HepG2 (cell line): ENCODE results near the gene LRBA. TPM values are rescaled to one million over a fixed set of nuclear protein-coding genes. Genes with fewer than 3 reads are reported as not detected.

ENCODE experiments used
- ETS1 ChIP-seq: sonication (generic); formaldehyde crosslinking; IDR thresholded peaks from 2 replicates; pipeline ENCODE4 v1.4.0; 2020; ENCODE audit warnings: missing genetic modification reagents
- FOXO1 ChIP-seq: sonication (generic); formaldehyde crosslinking; IDR thresholded peaks from 2 replicates; pipeline ENCODE4 v1.4.0; 2020; ENCODE audit warnings: missing genetic modification reagents
- FOXP1 ChIP-seq, 2 experiments: fragments of 450-650 bp in 1 of 2; IDR thresholded peaks; 2 replicates each; pipeline ENCODE4 v1.6.1; 2017 to 2018; ENCODE audit warnings: antibody characterized with exemption in 1 of 2
- HNF4A ChIP-seq: sonication (generic); formaldehyde crosslinking; IDR thresholded peaks from 2 replicates; pipeline ENCODE4 v1.4.0; 2020; ENCODE audit warnings: missing genetic modification reagents
- JDP2 ChIP-seq: sonication (generic); formaldehyde crosslinking; IDR thresholded peaks from 2 replicates; pipeline ENCODE4 v1.8.1; 2022; ENCODE audit warnings: missing genetic modification reagents, borderline replicate concordance
- KMT2A ChIP-seq: sonication (generic); formaldehyde crosslinking; IDR thresholded peaks from 2 replicates; pipeline ENCODE4 v1.4.0; 2020; ENCODE audit warnings: missing genetic modification reagents
- MAF1 ChIP-seq: sonication (generic); formaldehyde crosslinking; IDR thresholded peaks from 2 replicates; pipeline ENCODE4 v1.5.0; 2020; ENCODE audit warnings: missing genetic modification reagents, borderline replicate concordance
- NONO ChIP-seq, 2 experiments: fragments of 450-650 bp in 1 of 2; sonication (generic) in 1 of 2; formaldehyde crosslinking in 1 of 2; IDR thresholded peaks in 1 of 2; conservative IDR thresholded peaks in 1 of 2; 2 replicates each; pipeline versions ENCODE4 v1.6.1 to v1.8.0; 2017 to 2022; ENCODE audit warnings: mild to moderate bottlenecking in 1 of 2, missing genetic modification reagents in 1 of 2, moderate library complexity in 1 of 2
- PTBP1 ChIP-seq: fragments of 200-400 bp; formaldehyde crosslinking; IDR thresholded peaks from 2 replicates; pipeline ENCODE4 v1.6.1; 2018; ENCODE audit warnings: low read length, low read depth; ENCODE audit not compliant: poor library complexity, severe bottlenecking
- SMAD3 ChIP-seq: sonication (generic); formaldehyde crosslinking; IDR thresholded peaks from 2 replicates; pipeline ENCODE4 v1.4.0; 2020; ENCODE audit warnings: missing genetic modification reagents
- SOX5 ChIP-seq: IDR thresholded peaks from 2 replicates; pipeline ENCODE4 v1.6.1; 2016; ENCODE audit warnings: borderline replicate concordance
- ZNF18 ChIP-seq: sonication (generic); formaldehyde crosslinking; IDR thresholded peaks from 2 replicates; pipeline ENCODE4 v1.8.0; 2022; ENCODE audit warnings: mild to moderate bottlenecking, missing genetic modification reagents; ENCODE audit not compliant: insufficient replicate concordance
- ZNF331 ChIP-seq: sonication (generic); formaldehyde crosslinking; IDR thresholded peaks from 2 replicates; pipeline ENCODE4 v1.4.0; 2020; ENCODE audit warnings: missing genetic modification reagents
- ZNF574 ChIP-seq: sonication (generic); formaldehyde crosslinking; IDR thresholded peaks from 2 replicates; pipeline ENCODE4 v1.4.0; 2020; ENCODE audit warnings: missing genetic modification reagents
- ZNF883 ChIP-seq: sonication (generic); formaldehyde crosslinking; IDR thresholded peaks from 2 replicates; pipeline ENCODE4 v1.5.1; 2020; ENCODE audit warnings: mild to moderate bottlenecking, missing genetic modification reagents; ENCODE audit errors: not compliant biosample characterization
- polyA plus RNA-seq, 8 experiments: library from polyadenylated mRNA; depleted of rRNA in 3 of 8; stranded (reverse) in 7 of 8; unstranded in 1 of 8; fragments of >200 nt; fragmentation: Illumina TruSeq in 4 of 8; extraction: Trizol in 4 of 8; gene quantifications; 2 replicates each; pipeline versions ENCODE4 v1.2.1 to v1.2.3, GENCODE V29; 2011 to 2016; ENCODE audit warnings: low read depth in 4 of 8, missing spikeins in 1 of 8, mixed read lengths in 1 of 8; ENCODE audit not compliant: insufficient read depth in 1 of 8
- total RNA-seq, 5 experiments: library from RNA; depleted of rRNA; stranded (reverse); fragments of >200 nt; fragmentation: Illumina TruSeq; extraction: Trizol; gene quantifications; 2 replicates each; pipeline ENCODE4 v1.2.3, GENCODE V29; 2016; ENCODE audit warnings: low read depth in 1 of 5
- TF ChIP-seq, protein P1 (sequence below): sonication (generic); formaldehyde crosslinking; IDR thresholded peaks from one replicate; pipeline ENCODE4 v1.5.1; 2020; ENCODE audit warnings: mild to moderate bottlenecking, missing genetic modification reagents; ENCODE audit errors: not compliant biosample characterization

LRBA gene
- total and polyA plus RNA-seq, 2 of the 13 experiments (the other 11 are each of a cell fraction or from before 2014, with no cell fraction given) = 21.0 to 37.2 TPM

DNA sequence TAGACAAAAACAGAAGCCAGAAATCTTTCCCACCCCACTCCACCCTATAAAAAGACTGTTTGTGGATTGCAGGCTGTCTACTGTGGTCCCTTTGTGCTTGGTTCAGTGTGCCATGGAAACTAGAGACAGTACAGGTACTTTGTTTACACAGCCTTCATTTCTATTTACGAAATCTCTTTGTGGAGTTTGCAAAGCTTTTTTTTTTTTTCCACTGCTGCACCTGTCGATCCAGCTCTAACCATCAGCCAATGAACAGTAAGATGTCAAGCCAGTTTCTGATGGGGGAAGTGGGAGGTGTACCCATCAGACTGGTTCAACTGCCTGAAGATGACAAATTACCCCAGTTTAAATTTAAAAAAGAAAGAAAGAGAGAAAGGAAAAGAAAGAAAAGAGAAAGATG lies 20.2 kb upstream of the LRBA start (continued):
- TF ChIP-seq ETS1 (CRISPR knock-in tag) (no peak), FOXO1 (CRISPR knock-in tag) (no peak), NONO (IDR thresholded peaks at IDR 0.05) (no peak), NONO (CRISPR knock-in tag; conservative IDR thresholded peaks at IDR 0.05) (no peak), SOX5 (peak; percentile 46; the same call in 1 of the 2 replicates), HNF4A (CRISPR knock-in tag) (no peak), FOXP1 (IDR thresholded peaks at IDR 0.05) (no peak), FOXP1 (CRISPR knock-in tag; IDR thresholded peaks at IDR 0.05) (peak; percentile 48; the same call in 1 of the 2 replicates), JDP2 (CRISPR knock-in tag) (no peak), MAF1 (CRISPR knock-in tag) (no peak), ZNF18 (CRISPR knock-in tag) (no peak), SMAD3 (CRISPR knock-in tag) (peak; percentile 35; the same call in 1 of the 2 replicates), PTBP1 (no peak), ZNF883 (CRISPR knock-in tag) (no peak), ZNF331 (no peak), ZNF574 (no peak), KMT2A (CRISPR knock-in tag) (no peak)
- TF ChIP-seq, protein P1, sequence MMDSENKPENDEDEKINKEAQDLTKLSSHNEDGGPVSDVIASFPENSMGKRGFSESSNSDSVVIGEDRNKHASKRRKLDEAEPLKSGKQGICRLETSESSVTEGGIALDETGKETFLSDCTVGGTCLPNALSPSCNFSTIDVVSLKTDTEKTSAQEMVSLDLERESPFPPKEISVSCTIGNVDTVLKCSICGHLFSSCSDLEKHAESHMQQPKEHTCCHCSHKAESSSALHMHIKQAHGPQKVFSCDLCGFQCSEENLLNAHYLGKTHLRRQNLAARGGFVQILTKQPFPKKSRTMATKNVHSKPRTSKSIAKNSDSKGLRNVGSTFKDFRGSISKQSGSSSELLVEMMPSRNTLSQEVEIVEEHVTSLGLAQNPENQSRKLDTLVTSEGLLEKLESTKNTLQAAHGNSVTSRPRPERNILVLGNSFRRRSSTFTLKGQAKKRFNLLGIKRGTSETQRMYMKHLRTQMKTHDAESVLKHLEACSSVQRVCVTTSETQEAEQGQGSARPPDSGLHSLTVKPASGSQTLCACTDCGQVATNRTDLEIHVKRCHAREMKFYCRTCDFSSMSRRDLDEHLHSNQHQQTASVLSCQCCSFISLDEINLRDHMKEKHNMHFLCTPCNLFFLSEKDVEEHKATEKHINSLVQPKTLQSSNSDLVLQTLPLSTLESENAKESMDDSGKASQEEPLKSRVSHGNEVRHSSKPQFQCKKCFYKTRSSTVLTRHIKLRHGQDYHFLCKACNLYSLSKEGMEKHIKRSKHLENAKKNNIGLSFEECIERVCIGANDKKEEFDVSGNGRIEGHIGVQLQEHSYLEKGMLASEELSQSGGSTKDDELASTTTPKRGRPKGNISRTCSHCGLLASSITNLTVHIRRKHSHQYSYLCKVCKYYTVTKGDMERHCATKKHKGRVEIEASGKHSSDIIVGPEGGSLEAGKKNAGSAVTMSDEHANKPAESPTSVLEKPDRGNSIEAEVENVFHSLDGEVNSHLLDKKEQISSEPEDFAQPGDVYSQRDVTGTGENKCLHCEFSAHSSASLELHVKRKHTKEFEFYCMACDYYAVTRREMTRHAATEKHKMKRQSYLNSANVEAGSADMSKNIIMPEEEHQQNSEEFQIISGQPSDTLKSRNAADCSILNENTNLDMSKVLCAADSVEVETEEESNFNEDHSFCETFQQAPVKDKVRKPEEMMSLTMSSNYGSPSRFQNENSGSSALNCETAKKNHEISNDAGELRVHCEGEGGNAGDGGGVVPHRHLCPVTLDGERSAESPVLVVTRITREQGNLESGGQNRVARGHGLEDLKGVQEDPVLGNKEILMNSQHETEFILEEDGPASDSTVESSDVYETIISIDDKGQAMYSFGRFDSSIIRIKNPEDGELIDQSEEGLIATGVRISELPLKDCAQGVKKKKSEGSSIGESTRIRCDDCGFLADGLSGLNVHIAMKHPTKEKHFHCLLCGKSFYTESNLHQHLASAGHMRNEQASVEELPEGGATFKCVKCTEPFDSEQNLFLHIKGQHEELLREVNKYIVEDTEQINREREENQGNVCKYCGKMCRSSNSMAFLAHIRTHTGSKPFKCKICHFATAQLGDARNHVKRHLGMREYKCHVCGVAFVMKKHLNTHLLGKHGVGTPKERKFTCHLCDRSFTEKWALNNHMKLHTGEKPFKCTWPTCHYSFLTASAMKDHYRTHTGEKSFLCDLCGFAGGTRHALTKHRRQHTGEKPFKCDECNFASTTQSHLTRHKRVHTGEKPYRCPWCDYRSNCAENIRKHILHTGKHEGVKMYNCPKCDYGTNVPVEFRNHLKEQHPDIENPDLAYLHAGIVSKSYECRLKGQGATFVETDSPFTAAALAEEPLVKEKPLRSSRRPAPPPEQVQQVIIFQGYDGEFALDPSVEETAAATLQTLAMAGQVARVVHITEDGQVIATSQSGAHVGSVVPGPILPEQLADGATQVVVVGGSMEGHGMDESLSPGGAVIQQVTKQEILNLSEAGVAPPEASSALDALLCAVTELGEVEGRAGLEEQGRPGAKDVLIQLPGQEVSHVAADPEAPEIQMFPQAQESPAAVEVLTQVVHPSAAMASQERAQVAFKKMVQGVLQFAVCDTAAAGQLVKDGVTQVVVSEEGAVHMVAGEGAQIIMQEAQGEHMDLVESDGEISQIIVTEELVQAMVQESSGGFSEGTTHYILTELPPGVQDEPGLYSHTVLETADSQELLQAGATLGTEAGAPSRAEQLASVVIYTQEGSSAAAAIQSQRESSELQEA (CRISPR knock-in tag) = no peak
